Right renal pelvis (tissue), 4 donors: ENCODE data around the gene COL6A3. TPM values are rescaled to one million over a fixed set of nuclear protein-coding genes. Genes with fewer than 3 reads are reported as not detected.
A peak's percentile ranks its signal among the peaks of the same experiment; 100 is the strongest.
"Not testable (repeated sequence)": the region's sequence is repeated elsewhere in the genome, so short reads cannot be mapped to it uniquely, and the experiment has no call there.

Source experiments
- DNase-seq, 4 donors: peaks; one replicate each; pipeline ENCODE4 v3.0.0-alpha.2; 2013; ENCODE audit warnings: low read depth in 4 of 4, low spot score in 3 of 4, missing footprints in 1 of 4
- polyA plus RNA-seq, 4 donors: library from polyadenylated mRNA; unstranded; fragments of 120-200 nt; gene quantifications; one replicate each; pipeline ENCODE4 v1.2.1, GENCODE V29; 2013; ENCODE audit not compliant: insufficient read length in 4 of 4

Gene COL6A3
- polyA plus RNA-seq, 4 donors: 233 to 270 (median 248) TPM

DNA sequence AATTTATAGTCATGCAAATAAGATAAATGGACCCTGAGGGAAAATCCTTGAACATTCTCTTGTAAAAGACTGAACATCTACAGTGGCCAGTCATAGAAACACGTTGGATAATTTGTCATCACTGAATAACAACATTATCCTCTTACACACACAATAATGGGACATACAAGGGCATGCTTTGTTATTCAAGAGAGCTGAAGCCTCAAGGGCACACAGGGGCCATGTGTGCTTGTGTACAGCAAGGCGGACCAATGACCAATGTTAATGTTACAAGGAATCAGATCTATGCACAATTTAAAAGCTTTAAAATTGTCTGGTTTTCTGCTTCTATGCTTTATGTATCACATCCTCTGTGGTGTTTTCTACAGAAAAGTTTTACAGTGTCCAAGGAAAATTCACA, 23.7 kb downstream of the COL6A3 start:
- no peak for DNase-seq

DNA sequence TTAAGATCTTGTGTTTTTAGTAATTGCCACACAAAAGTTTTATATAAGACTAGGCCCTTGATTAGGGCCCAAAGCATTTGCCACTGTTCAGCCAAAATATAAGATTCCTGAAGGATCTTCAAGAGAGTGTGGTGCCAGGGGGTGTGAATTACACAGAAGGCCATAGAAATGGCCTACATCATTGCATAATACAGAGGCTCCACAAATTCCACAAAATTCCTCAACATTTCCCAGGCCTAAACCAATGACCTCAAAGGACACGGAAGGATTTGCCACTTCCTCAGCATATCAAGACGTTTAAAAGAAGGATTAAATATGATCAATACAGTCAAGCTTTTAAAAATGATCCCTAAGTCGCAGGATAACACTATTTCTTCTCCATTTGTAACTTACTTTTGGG, 24.1 kb downstream of the COL6A3 start:
- no peak for DNase-seq

DNA sequence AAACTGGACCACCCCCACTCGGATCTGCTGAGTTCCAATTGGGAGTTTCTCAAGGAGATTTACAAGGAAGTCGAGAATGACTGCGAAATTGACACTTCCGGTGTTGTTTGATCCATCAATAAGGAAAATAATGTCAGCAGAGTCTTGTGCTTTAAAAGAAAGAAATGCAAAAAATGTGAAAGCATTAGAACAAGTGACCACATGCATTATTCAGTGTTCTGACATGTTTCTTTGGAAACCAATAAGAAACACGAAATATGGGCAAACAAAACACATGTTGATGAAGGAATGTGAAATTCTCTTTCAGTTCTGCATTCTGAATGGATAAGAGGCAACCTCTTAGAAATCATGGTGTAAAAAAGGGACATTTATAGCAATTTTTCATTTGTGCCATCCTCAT, 25.9 kb downstream of the COL6A3 start:
- no peak for DNase-seq

GRCh38 chr2:237384672-237385020, 29.3 kb downstream of the COL6A3 start:
- no peak for DNase-seq

GRCh38 chr2:237383991-237384671, 29.8 kb downstream of the COL6A3 start:
- no peak for DNase-seq

DNA sequence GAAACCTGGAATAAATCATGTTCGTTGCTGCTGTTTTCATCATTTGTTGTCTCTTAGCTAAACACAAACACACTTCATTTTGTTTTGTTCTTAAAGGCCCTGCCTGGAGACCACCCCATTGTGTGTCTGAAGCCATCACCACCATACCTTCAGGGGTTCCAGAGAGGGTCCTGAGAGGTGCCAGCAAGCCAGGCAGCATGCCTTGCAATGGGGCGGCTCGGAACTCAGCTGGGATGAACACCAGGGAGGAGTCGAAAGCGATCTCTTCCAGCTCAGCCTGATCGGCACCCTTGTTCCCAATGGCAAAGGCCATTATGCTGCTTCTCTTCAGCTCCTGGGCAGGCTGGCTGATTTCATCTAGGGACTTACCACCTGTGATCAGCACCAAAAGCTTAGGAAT, 33.2 kb downstream of the COL6A3 start:
- DNase-seq: no peak

GRCh38 chr2:237379636-237380035, 34.3 kb downstream of the COL6A3 start:
- no peak for DNase-seq

DNA sequence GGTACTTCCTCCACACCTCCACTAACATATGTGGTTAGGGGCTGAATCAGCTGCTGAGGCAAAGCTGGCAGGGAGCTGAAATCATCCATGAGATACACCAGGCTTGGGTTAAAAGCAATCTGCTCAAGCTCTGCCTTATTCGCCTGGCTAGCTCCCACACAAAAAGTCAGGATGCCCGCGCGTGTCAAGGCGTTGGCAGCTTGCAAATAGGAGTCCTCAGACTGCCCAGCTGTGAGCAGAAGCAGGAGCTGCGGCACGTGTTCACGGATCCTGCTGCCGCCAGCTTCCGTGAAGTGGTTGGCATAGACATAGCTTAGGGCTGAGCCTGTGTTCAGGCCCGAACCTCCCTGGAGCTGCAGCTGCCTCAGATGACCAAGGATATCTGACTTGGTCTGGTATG, 35.3 kb downstream of the COL6A3 start:
- DNase-seq: no peak

- no peak for DNase-seq
Measured at GRCh38 chr2:237374284-237375060, 39.5 kb downstream of the COL6A3 start.

DNA sequence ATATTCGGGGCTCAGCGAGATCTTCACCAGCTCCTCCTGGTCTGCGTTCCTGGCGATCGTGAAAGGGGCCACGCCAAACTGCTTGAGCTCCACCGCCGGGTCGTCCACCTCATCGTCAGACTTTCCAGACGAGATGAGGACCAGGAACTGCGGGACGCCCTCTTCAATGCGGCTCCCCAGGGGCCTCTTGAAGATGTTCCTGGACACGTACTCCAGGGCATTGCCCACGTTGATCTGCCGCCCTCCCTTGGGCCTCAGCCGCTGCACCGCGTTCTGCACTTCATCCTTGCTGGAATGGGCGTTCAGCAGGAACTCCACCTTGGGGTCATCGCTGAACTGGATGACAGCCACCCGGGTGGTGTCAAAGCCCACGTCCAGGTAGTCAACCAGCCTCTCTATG, 42.1 kb downstream of the COL6A3 start:
- DNase-seq: no peak

- DNase-seq: no peak
Measured at GRCh38 chr2:237365671-237366070, 48.3 kb downstream of the COL6A3 start.

- DNase-seq: no peak
Measured at GRCh38 chr2:237364655-237365054, 49.3 kb downstream of the COL6A3 start.

- no peak for DNase-seq
Measured at GRCh38 chr2:237361194-237362004, 52.6 kb downstream of the COL6A3 start.

DNA sequence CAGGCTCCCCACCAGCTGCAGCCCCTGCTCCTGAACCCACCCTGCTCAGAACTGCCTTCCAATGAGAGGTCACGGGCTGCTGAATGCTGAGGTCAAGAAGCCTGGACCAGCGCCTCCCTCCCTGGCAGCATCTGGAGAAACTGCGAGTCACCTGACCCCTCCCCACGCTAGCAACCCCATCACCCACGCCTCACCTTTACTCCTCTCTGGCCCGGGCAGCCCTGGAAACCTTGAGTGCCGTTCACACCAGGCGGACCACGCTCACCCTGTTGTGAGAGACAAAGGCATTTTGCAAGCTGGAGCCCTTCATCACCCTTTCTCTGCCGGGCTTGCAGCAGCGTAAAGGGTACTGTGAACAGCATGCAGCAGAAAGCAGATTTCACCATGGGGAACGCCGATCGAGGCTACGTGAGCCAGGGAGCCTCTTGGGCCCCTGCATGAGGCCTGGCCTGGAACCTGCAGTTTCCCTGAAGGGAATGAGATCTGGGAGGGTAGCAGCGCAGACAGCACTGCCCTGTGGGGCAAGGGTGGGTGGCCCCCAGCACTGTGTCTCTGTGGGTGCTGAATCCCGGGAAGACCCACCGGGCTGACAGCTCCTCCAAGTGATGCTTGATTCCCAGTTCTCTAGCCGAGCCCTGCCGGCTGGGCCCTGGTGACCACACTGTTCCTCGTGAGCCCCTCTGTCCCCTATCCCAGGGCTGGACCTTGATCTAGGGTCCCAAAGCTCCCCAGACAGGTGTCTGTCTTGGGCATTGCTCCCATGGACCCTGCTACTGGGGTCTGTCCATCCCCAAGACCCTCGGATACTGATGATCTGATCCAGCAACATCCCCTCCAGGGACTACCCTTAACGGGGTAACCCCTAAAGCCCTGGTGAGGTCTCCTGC, 53.8 kb downstream of the COL6A3 start:
- no peak for DNase-seq

DNA sequence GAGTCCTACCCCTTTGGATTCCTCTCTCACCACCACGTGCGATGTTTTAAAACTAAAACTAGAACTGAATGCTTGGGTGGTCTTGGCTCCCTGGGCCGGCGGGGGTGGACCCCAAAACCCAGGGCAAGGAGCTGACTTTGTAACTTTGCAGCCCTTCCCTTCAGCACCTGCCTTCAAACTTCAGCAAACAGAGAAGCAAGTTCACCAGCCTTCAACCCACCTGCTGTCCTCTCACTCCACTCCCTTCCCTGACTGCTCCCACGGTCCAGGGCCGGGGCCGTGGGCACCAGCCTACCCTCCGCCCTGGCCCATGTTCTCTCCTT, 54.5 kb downstream of the COL6A3 start:
- no peak for DNase-seq

DNA sequence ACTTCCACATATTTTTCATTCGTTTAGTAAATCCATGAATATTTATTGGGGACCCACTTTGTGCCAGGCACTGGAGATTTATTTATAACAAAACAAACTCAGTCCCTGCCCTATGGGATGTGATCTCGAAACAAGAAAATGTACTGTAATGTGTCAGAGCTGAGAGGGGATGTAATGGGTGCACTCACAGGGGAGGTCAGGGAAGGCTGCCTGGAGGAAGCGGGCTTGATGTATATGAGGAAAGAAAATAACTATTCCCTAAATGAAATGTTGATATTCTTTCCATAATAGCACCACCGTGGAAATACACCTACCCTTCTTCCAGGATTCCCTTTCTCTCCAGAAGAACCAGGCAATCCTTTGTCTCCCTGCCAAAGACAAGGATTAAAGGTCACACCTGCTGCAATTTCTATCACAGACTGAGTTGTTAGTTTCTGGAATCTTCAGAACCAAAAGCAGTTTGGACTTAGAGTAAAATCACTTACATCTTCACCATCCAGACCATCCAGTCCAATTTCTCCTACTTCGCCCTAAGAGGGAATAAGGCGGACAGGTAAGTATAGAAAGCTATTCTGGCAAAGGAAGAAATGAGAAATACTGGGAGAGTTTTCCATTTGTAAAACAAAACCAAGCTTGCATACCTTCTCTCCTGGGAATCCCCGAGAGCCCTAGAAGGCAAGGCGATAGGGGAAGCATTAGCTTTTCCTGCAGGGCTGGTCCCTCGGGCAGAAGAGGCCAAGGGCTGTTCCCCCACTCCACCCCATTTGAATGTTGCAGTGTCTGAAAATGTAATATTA, 55.0 kb downstream of the COL6A3 start:
- DNase-seq: no peak

- DNase-seq: no peak
Measured at GRCh38 chr2:237355701-237356100, 58.3 kb downstream of the COL6A3 start.

DNA sequence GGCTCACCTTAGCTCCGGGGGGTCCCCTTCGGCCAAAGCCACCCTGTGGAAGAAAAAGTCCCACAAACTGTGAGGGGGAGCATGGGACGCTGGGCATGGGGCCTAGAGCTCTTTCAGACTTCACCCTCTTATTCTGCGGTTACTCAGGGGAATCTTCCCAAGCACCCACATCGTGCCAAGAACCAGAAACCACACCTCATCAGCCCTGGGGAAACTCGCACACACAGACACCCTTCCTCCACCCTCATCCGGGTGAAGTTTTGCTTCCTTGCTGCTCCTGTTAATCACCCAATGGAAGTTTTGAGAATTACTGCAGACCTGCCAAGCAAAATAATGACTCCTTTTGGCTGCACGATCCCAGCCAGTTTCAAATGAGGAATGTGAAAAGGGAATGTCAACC, 59.1 kb downstream of the COL6A3 start:
- DNase-seq: no peak

- DNase-seq: not testable (repeated sequence)
Measured at GRCh38 chr2:237354172-237354571, 59.8 kb downstream of the COL6A3 start.

- DNase-seq: peak in 3 of 4 donors; percentile 14 to 40 (median 20)
Measured at GRCh38 chr2:237353215-237353614, 60.7 kb downstream of the COL6A3 start.
